Neural cell (in vitro differentiated cells): ENCODE measurements around the gene DHX29. TPM values are rescaled to one million over a fixed set of nuclear protein-coding genes. Genes with fewer than 3 reads are reported as not detected.

Experiments
- H2AFZ ChIP-seq: fragments of 200-600, 300-800 bp; sonication (generic), shearing (Covaris generic); 2 replicates; pipeline ENCODE4 v1.6.0; 2014; ENCODE audit warnings: low read depth, mild to moderate bottlenecking, antibody characterized with exemption, low read length, moderate library complexity
- H3F3A ChIP-seq: fragments of 200-600 bp; shearing (Covaris generic); 2 replicates; pipeline ENCODE4 v1.6.1; 2016; ENCODE audit warnings: mild to moderate bottlenecking, moderate library complexity, mixed read lengths, antibody characterized with exemption, low read length; ENCODE audit not compliant: insufficient read depth, poor library complexity, severe bottlenecking
- H3K27ac ChIP-seq: fragments of 200-600, 300-800 bp; sonication (generic), shearing (Covaris generic); 2 replicates; pipeline ENCODE4 v1.5.1; 2014; ENCODE audit warnings: mild to moderate bottlenecking, low read length, moderate library complexity
- H3K27me3 ChIP-seq: fragments of 300-800, 200-600 bp; sonication (generic), shearing (Covaris generic); 2 replicates; pipeline ENCODE4 v1.6.0; 2014; ENCODE audit warnings: mild to moderate bottlenecking, low read depth, low read length, moderate library complexity; ENCODE audit not compliant: insufficient read depth
- H3K36me3 ChIP-seq: fragments of 300-800, 200-600 bp; sonication (generic), shearing (Covaris generic); 2 replicates; pipeline ENCODE4 v1.5.1; 2014; ENCODE audit warnings: mild to moderate bottlenecking, antibody characterized with exemption, low read length, moderate library complexity; ENCODE audit not compliant: insufficient read depth
- H3K4me2 ChIP-seq: fragments of 300-800, 200-600 bp; sonication (generic), shearing (Covaris generic); 2 replicates; pipeline ENCODE4 v1.6.0; 2014; ENCODE audit warnings: mild to moderate bottlenecking, low read length
- H3K4me3 ChIP-seq: fragments of 300-800, 200-600 bp; sonication (generic), shearing (Covaris generic); 2 replicates; pipeline ENCODE4 v1.5.1; 2014; ENCODE audit warnings: mild to moderate bottlenecking, low read length, moderate library complexity
- H3K79me2 ChIP-seq: fragments of 200-600 bp; shearing (Covaris generic); replicated peaks from 2 replicates; pipeline ENCODE4 v1.6.0; 2014; ENCODE audit warnings: mild to moderate bottlenecking, low read length, moderate library complexity; ENCODE audit not compliant: insufficient read depth
- H3K9ac ChIP-seq: fragments of 300-800, 200-600 bp; sonication (generic), shearing (Covaris generic); 2 replicates; pipeline ENCODE4 v1.6.1; 2016; ENCODE audit warnings: mild to moderate bottlenecking, low read length, mixed read lengths
- H3K9me2 ChIP-seq: fragments of 200-600 bp; shearing (Covaris generic); 2 replicates; pipeline ENCODE4 v1.6.1; 2016; ENCODE audit warnings: mild to moderate bottlenecking, low read length, mixed read lengths; ENCODE audit not compliant: insufficient read depth
- H3K9me3 ChIP-seq: fragments of 200-600, 300-800 bp; sonication (generic), shearing (Covaris generic); 2 replicates; pipeline ENCODE4 v1.6.1; 2016; ENCODE audit warnings: mild to moderate bottlenecking, mixed run types, low read length, moderate library complexity, mixed read lengths
- H4K20me1 ChIP-seq: fragments of 200-600 bp; shearing (Covaris generic); 2 replicates; pipeline ENCODE4 v1.6.1; 2016; ENCODE audit warnings: mild to moderate bottlenecking, mixed run types; ENCODE audit not compliant: insufficient read depth
- CTCF ChIP-seq: fragments of 450-650 bp; IDR thresholded peaks from 2 replicates; pipeline ENCODE4 v1.5.1; 2014; ENCODE audit warnings: antibody characterized with exemption, mild to moderate bottlenecking, moderate library complexity; ENCODE audit not compliant: poor library complexity, severe bottlenecking
- EP300 ChIP-seq: fragments of 450-650 bp; conservative IDR thresholded peaks from 2 replicates; pipeline ENCODE4 v1.6.1; 2014; ENCODE audit warnings: antibody characterized with exemption, mild to moderate bottlenecking, moderate library complexity; ENCODE audit not compliant: poor library complexity, severe bottlenecking
- EZH2 ChIP-seq: fragments of 200-600, 300-800 bp; shearing (Covaris generic), sonication (generic); IDR thresholded peaks from 2 replicates; pipeline ENCODE4 v1.6.1; 2014; ENCODE audit warnings: antibody characterized with exemption, low read length, borderline replicate concordance, mild to moderate bottlenecking; ENCODE audit not compliant: insufficient read depth, poor library complexity, severe bottlenecking
- MXI1 ChIP-seq: fragments of 450-650 bp; conservative IDR thresholded peaks from 2 replicates; pipeline ENCODE4 v1.6.1; 2014; ENCODE audit warnings: antibody characterized with exemption, mild to moderate bottlenecking; ENCODE audit not compliant: poor library complexity, severe bottlenecking
- POLR2AphosphoS5 ChIP-seq: IDR thresholded peaks from 2 replicates; pipeline ENCODE4 v1.6.1; 2012
- RAD21 ChIP-seq: fragments of 450-650 bp; conservative IDR thresholded peaks from 2 replicates; pipeline ENCODE4 v1.6.1; 2014; ENCODE audit warnings: antibody characterized with exemption, mild to moderate bottlenecking, moderate library complexity
- REST ChIP-seq: IDR thresholded peaks from 2 replicates; pipeline ENCODE4 v1.6.1; 2012; ENCODE audit warnings: borderline replicate concordance
- SMC3 ChIP-seq: fragments of 450-650 bp; conservative IDR thresholded peaks from 2 replicates; pipeline ENCODE4 v1.6.1; 2014; ENCODE audit warnings: antibody characterized with exemption, mild to moderate bottlenecking, moderate library complexity; ENCODE audit not compliant: poor library complexity
- TAF1 ChIP-seq: IDR thresholded peaks from 2 replicates; pipeline ENCODE4 v1.6.1; 2012; ENCODE audit warnings: low read depth
- polyA plus RNA-seq: library from polyadenylated mRNA; depleted of rRNA; stranded (reverse); fragments of >200 nt; gene quantifications from 2 replicates; pipeline ENCODE4 v1.2.3, GENCODE V29; 2014

DHX29 gene
- polyA plus RNA-seq, 1 donor from 2014 or later, result 48.1 TPM

GRCh38 chr5:55347786-55348185 is 40.3 kb upstream of the DHX29 start:
- Histone ChIP-seq H3K4me2 (no peak overlapping the region), H3K9me2 (no peaks in the 10 kb centered on the region), H3K36me3 (peaks cover 7% of the 10 kb centered on the region), H3F3A (no peaks in the 10 kb centered on the region), H3K27me3 (no peaks in the 10 kb centered on the region), H3K27ac (no peak overlapping the region), H3K9ac (no peak overlapping the region), H2AFZ (no peak overlapping the region), H3K4me3 (no peak overlapping the region), H4K20me1 (no peaks in the 10 kb centered on the region), H3K9me3 (no peaks in the 10 kb centered on the region), H3K79me2 (no peaks in the 10 kb centered on the region)
- TF ChIP-seq EZH2 (no peak), MXI1 (no peak)

GRCh38 chr5:55345327-55345726 is 37.8 kb upstream of the DHX29 start:
- Histone ChIP-seq H3K9me3 (no peaks in the 10 kb centered on the region), H3K36me3 (peaks cover 13% of the 10 kb centered on the region), H2AFZ (no peak overlapping the region), H3K4me2 (no peak overlapping the region), H3K27ac (no peak overlapping the region), H3K79me2 (no peaks in the 10 kb centered on the region), H3F3A (no peaks in the 10 kb centered on the region), H3K9ac (no peak overlapping the region), H3K4me3 (no peak overlapping the region), H3K9me2 (no peaks in the 10 kb centered on the region), H3K27me3 (no peaks in the 10 kb centered on the region), H4K20me1 (no peaks in the 10 kb centered on the region)
- no peak for TF ChIP-seq POLR2AphosphoS5
- TF ChIP-seq CTCF, result no peak
- no peak for TF ChIP-seq MXI1
- no peak for TF ChIP-seq TAF1
- TF ChIP-seq EZH2, result no peak
- TF ChIP-seq RAD21, result no peak
- TF ChIP-seq EP300, result no peak
- TF ChIP-seq REST, result no peak
- no peak for TF ChIP-seq SMC3
